ENCODE results near the gene CDC73.
"Not testable (repeated sequence)": the region's sequence is repeated elsewhere in the genome, so short reads cannot be mapped to it uniquely, and the experiment has no call there.

CDC73 gene

GRCh38 chr1:193183019-193183627, 61.3 kb downstream of the CDC73 start:
- peak; percentile 25 for DNase-seq (ENCODE audit: low spot score)
- in situ Hi-C loops (cut with MboI; ENCODE audit: low pct_unique_long_range_greater_than_20kb, low sequenced_read_pairs, unreplicated experiment), result no loop called here
- TF ChIP-seq CTCF (IDR thresholded peaks at IDR 0.05; ENCODE audit: extremely low read depth, insufficient read depth, missing control alignments), result peak; percentile 76

- no peak for TF ChIP-seq CTCF (IDR thresholded peaks at IDR 0.05; ENCODE audit: extremely low read depth, insufficient read depth, missing control alignments)
- no peak for DNase-seq (ENCODE audit: low spot score)
- in situ Hi-C loops (cut with MboI; ENCODE audit: low pct_unique_long_range_greater_than_20kb, low sequenced_read_pairs, unreplicated experiment), result no loop called here
These were observed 62.9 kb downstream of the CDC73 start for GRCh38 chr1:193184776-193185175.

DNA sequence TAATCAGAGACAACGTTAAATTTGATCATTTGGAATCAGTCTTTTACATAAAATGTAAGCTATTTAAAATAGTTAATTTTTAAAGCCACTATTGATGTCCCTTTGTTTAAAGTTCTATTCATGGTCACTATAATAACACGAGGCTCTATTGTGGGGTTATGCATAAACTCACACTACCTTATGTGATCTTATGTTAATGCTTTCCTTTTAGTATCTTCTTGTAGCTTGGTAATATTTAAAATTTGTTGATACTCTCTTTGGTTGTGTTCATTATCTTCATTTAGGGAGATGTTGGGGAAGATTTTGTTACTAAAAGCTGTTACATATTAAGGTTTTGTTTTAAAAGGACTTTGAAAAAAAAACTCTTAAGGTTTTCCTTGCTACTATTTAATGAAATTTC, 63.4 kb downstream of the CDC73 start:
- in situ Hi-C loops (cut with MboI; ENCODE audit: low pct_unique_long_range_greater_than_20kb, low sequenced_read_pairs, unreplicated experiment), result no loop called here
- TF ChIP-seq CTCF (IDR thresholded peaks at IDR 0.05; ENCODE audit: extremely low read depth, insufficient read depth, missing control alignments), result no peak
- no peak for DNase-seq (ENCODE audit: low spot score)

DNA sequence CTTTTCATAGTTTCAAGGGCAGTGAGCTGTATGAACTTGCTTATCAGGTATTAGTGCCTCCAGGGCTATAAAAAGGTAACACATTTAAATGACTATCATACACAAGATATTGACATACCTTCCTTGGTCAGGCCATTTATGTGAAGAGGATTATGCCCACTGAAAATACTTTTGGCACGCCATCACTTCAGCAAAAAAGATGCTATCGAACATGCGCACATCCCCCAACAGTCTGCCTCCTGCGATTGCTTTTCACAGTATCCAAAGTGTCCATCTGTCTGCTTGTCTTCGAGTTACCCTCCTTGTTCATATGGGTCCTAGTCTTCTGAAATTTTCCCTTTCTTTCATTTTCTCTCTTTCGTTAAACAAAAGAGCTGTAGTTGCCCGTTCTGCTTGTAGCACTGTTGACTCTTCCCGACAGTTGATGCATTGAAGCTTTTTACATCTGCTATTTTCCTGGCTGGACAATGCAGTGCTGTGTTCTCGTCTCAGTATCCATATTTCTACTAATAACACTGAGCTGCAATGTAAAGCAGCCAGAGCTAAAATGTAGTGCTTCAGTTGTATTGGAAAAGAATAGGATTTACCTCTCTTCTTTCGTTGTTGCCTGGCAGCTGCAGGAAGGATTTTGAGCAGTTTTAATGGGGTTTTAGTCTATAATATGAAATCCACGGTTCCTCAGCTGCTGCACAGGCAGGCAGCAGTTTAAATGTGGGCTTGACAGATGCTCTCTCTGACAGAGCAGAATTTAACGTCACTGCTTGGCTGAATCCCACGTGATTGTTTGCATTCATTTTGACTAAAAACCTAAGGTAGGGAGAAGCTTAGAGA, 64.3 kb downstream of the CDC73 start, which contains the start of gene B3GALT2:
Gene B3GALT2 (minus strand): TSS at position 713 of the 831 bp plus-strand sequence. CDS start 5,051 bp downstream, outside the sequence.
- TF ChIP-seq CTCF (IDR thresholded peaks at IDR 0.05; ENCODE audit: extremely low read depth, insufficient read depth, missing control alignments), result no peak
- no peak for DNase-seq (ENCODE audit: low spot score)
- in situ Hi-C loops (cut with MboI; ENCODE audit: low pct_unique_long_range_greater_than_20kb, low sequenced_read_pairs, unreplicated experiment), result no loop called here

GRCh38 chr1:193187114-193187513, 65.3 kb downstream of the CDC73 start:
- TF ChIP-seq CTCF (IDR thresholded peaks at IDR 0.05; ENCODE audit: extremely low read depth, insufficient read depth, missing control alignments), result no peak
- DNase-seq (ENCODE audit: low spot score), result no peak
- in situ Hi-C loops (cut with MboI; ENCODE audit: low pct_unique_long_range_greater_than_20kb, low sequenced_read_pairs, unreplicated experiment), result no loop called here

GRCh38 chr1:193188915-193189314, 67.1 kb downstream of the CDC73 start:
- DNase-seq (ENCODE audit: low spot score); in situ Hi-C loops (cut with MboI; ENCODE audit: low pct_unique_long_range_greater_than_20kb, low sequenced_read_pairs, unreplicated experiment): not testable (repeated sequence)

DNA sequence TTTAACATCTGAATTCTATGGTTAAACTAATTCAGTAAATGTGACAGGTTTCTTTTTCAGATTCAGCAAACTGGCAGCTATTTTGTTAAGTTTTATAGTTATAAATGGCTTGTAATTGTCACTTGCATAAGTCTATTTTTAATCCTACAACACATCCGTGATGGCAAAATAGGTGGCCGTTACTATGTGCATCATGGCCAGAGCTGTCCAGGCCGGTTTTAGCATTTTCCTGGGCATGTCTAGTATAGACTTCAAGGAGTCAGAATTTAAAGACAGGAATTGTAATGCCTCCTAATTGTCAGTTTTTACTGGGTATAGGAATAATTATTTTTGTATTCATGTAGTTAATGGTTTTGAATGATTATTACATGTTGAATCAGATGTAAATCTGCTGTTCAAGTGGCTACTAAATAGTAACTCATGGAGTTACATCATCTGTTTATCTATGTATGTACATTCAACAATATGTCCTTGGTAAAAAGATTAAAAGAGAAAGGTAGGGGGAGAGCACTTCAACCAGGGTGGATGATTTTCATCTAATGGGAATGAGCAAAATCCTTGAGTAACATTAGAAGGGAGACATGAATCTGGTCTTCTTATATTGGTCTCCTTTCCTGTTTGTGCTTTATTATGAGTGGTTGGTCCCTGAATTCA, 67.7 kb downstream of the CDC73 start:
- no peak for TF ChIP-seq CTCF (IDR thresholded peaks at IDR 0.05; ENCODE audit: extremely low read depth, insufficient read depth, missing control alignments)
- in situ Hi-C loops (cut with MboI; ENCODE audit: low pct_unique_long_range_greater_than_20kb, low sequenced_read_pairs, unreplicated experiment), result no loop called here

More for the DNA sequence above, 67.7 kb downstream of the CDC73 start:
- DNase-seq (ENCODE audit: low spot score), result no peak
